Measurements from ENCODE around the gene MAGI2. TPM values are rescaled to one million over a fixed set of nuclear protein-coding genes. Genes with fewer than 3 reads are reported as not detected.

The MAGI2 gene
- total RNA-seq, 1 donor: 0.42 TPM

DNA sequence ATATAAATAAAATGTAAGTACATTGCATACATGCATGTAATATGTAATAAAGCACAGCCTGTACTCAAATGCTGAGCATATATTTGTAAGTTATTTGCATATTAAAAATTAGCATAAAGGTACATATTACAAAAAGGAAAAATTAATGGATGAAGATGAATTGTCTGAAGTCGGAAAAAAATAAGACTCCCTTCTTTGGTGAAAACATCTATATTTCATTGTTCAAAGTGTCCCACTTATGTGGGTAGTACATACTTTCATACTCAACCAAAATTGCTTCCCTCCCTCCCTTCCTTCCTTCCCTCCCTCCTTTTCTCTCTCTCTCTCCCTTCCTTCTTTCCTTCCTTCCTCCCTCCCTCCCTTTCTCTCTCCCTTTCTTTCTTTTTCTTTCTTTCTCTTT, 498.1 kb downstream of the MAGI2 start:
- no peak overlapping the region for H3K4me3 ChIP-seq (ENCODE audit: low read length)
- no peaks in the 10 kb centered on the region for H3K9me3 ChIP-seq (ENCODE audit: low read depth, low read length)

GRCh38 chr7:78953726-78954363, 499.6 kb downstream of the MAGI2 start:
- H3K4me3 ChIP-seq (ENCODE audit: low read length): no peak overlapping the region
- H3K4me1 ChIP-seq (ENCODE audit: insufficient read depth, low read length): no peaks in the 10 kb centered on the region
- H3K27me3 ChIP-seq (ENCODE audit: insufficient read depth, low read length): no peaks in the 10 kb centered on the region
- H3K9me3 ChIP-seq (ENCODE audit: low read depth, low read length): no peaks in the 10 kb centered on the region

More for the DNA sequence above, 498.1 kb downstream of the MAGI2 start:
- Histone ChIP-seq H3K27me3 (ENCODE audit: insufficient read depth, low read length) (no peaks in the 10 kb centered on the region), H3K4me1 (ENCODE audit: insufficient read depth, low read length) (no peaks in the 10 kb centered on the region)

- Histone ChIP-seq H3K9me3 (ENCODE audit: low read depth, low read length) (no peaks in the 10 kb centered on the region), H3K27me3 (ENCODE audit: insufficient read depth, low read length) (no peaks in the 10 kb centered on the region), H3K4me3 (ENCODE audit: low read length) (no peak overlapping the region), H3K4me1 (ENCODE audit: insufficient read depth, low read length) (no peaks in the 10 kb centered on the region)
Observed at GRCh38 chr7:78953090-78953489, 500.4 kb downstream of the MAGI2 start.

- Histone ChIP-seq H3K4me1 (ENCODE audit: insufficient read depth, low read length) (no peaks in the 10 kb centered on the region), H3K4me3 (ENCODE audit: low read length) (no peak overlapping the region), H3K9me3 (ENCODE audit: low read depth, low read length) (no peaks in the 10 kb centered on the region), H3K27me3 (ENCODE audit: insufficient read depth, low read length) (no peaks in the 10 kb centered on the region)
Observed at GRCh38 chr7:78939669-78940068, 513.8 kb downstream of the MAGI2 start.

- Histone ChIP-seq H3K27me3 (ENCODE audit: insufficient read depth, low read length) (no peaks in the 10 kb centered on the region), H3K9me3 (ENCODE audit: low read depth, low read length) (no peaks in the 10 kb centered on the region), H3K4me1 (ENCODE audit: insufficient read depth, low read length) (no peaks in the 10 kb centered on the region), H3K4me3 (ENCODE audit: low read length) (no peak overlapping the region)
Observed at GRCh38 chr7:78924581-78924980, 528.9 kb downstream of the MAGI2 start.

DNA sequence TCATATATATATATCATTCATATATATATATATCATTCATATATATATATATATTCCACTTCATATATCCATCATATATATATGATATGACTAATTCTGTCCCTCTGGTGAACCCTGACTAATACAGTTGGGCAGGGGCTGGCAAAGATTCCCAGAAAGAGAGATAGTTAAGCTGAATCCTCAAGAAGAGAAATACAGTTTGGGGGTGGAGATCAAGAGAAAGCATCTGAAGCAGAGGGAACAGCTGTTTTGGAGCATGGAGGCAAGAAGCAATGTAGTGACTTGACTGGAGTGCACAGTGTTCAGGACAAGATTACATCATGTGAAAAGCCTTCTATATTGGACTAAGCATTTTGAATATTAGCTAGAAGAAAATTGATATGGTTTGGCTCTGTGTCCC, 540.7 kb downstream of the MAGI2 start:
- Histone ChIP-seq H3K27me3 (ENCODE audit: insufficient read depth, low read length) (no peaks in the 10 kb centered on the region), H3K4me3 (ENCODE audit: low read length) (no peak overlapping the region), H3K9me3 (ENCODE audit: low read depth, low read length) (no peaks in the 10 kb centered on the region), H3K4me1 (ENCODE audit: insufficient read depth, low read length) (no peaks in the 10 kb centered on the region)

DNA sequence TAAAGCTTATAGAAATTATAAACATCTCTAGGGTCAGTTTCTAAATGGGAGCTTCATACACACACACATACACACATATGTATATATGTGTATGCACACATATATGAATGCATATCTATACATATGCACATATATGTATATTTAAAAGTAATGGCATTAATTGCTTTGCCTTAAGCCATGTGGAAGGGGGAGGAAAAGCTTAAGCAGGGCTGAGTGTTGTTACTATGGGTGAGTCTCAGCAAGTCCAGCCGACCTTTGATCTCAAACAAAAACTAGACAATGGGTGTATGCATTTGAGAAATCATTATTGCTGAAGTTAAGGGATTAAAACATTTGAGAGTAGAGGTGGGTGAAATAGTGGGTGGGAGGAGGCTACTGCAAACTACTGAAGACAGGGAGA, 546.7 kb downstream of the MAGI2 start:
- Histone ChIP-seq H3K27me3 (ENCODE audit: insufficient read depth, low read length) (no peaks in the 10 kb centered on the region), H3K9me3 (ENCODE audit: low read depth, low read length) (no peaks in the 10 kb centered on the region), H3K4me3 (ENCODE audit: low read length) (no peak overlapping the region), H3K4me1 (ENCODE audit: insufficient read depth, low read length) (no peaks in the 10 kb centered on the region)

DNA sequence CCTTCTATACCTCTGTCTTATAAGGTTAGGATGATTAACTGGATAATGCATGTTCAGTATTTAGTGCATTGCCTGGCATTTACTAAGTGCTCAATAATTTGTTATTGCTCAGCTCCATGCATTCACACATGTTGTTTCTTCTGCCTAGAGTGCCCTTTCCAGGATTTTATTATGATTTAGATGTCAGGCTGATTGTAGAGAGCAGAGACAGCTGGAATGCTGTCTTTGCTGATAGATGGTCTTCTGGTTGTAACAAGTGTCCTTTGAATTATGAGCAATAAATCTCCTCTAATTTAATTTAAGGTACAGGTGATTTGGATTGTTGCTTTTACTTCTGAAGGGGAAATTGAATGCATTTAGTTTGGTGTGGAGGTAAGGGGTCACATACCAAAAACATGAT, 548.0 kb downstream of the MAGI2 start:
- H3K9me3 ChIP-seq (ENCODE audit: low read depth, low read length): no peaks in the 10 kb centered on the region
- H3K4me1 ChIP-seq (ENCODE audit: insufficient read depth, low read length): no peaks in the 10 kb centered on the region
- no peak overlapping the region for H3K4me3 ChIP-seq (ENCODE audit: low read length)
- no peaks in the 10 kb centered on the region for H3K27me3 ChIP-seq (ENCODE audit: insufficient read depth, low read length)

GRCh38 chr7:78904983-78905382, 548.5 kb downstream of the MAGI2 start:
- no peaks in the 10 kb centered on the region for H3K9me3 ChIP-seq (ENCODE audit: low read depth, low read length)
- no peak overlapping the region for H3K4me3 ChIP-seq (ENCODE audit: low read length)
- H3K4me1 ChIP-seq (ENCODE audit: insufficient read depth, low read length): no peaks in the 10 kb centered on the region
- no peaks in the 10 kb centered on the region for H3K27me3 ChIP-seq (ENCODE audit: insufficient read depth, low read length)

GRCh38 chr7:78901566-78901965, 551.9 kb downstream of the MAGI2 start:
- H3K9me3 ChIP-seq (ENCODE audit: low read depth, low read length): no peaks in the 10 kb centered on the region
- H3K4me1 ChIP-seq (ENCODE audit: insufficient read depth, low read length): no peaks in the 10 kb centered on the region
- no peaks in the 10 kb centered on the region for H3K27me3 ChIP-seq (ENCODE audit: insufficient read depth, low read length)
- no peak overlapping the region for H3K4me3 ChIP-seq (ENCODE audit: low read length)

DNA sequence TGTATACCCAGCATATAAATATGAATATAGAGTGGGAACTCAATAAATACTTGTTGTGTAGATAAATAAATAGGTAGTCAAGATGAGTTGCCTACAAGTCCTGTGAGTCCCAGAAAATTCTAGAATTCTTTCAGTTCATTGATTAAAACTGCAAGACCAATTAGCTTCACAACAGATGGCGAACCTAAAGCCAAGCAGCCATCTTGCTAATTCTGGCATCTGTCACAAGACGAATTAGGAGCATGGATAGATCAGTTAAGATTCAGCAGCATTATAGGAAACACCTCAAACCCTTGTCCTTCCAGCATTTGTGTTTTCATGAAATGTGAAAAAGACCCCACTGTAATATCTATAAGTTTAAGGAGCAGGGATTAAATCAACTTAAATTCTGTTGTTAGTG, 552.7 kb downstream of the MAGI2 start:
- H3K9me3 ChIP-seq (ENCODE audit: low read depth, low read length): no peaks in the 10 kb centered on the region
- no peak overlapping the region for H3K4me3 ChIP-seq (ENCODE audit: low read length)
- no peaks in the 10 kb centered on the region for H3K4me1 ChIP-seq (ENCODE audit: insufficient read depth, low read length)
- H3K27me3 ChIP-seq (ENCODE audit: insufficient read depth, low read length): no peaks in the 10 kb centered on the region

DNA sequence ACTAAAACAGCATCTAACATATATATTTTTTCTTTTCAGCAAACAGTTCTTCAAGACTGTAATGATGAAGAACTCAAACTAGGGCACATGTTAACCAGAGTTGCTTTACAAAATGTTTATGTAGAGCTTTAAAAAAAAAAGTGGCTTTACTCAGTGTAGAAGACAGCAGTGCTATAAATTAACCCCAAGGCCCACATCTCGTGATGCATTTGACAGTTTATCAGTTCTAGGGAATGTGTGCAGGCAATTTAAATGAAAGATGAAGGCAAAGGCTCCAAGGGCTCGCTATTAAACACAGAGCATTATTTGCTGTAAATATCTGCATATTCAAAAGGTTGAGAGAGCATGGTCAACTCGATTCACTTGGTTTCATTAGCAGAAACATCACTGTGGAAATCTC, 558.1 kb downstream of the MAGI2 start:
- H3K4me3 ChIP-seq (ENCODE audit: low read length): no peak overlapping the region
- no peaks in the 10 kb centered on the region for H3K4me1 ChIP-seq (ENCODE audit: insufficient read depth, low read length)
- no peaks in the 10 kb centered on the region for H3K9me3 ChIP-seq (ENCODE audit: low read depth, low read length)
- no peaks in the 10 kb centered on the region for H3K27me3 ChIP-seq (ENCODE audit: insufficient read depth, low read length)

DNA sequence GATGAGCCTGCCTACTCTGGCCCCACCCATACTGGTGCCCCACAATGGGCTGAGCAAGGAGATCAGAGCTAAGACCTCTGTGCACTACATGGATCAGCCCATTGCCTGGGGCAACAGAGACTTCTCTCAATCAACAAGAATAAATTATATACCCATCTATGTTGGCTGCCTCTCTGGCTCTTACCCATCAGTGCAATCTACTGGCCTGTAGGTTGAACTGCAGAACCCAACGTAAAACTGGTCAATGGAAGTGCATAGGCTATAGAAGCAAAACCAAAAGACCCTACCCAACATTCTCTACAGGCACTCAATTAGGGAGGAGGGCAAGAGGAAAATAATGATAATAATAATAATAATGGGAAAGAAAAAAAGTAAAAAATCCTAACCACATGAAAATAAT, 574.3 kb downstream of the MAGI2 start:
- Histone ChIP-seq H3K9me3 (ENCODE audit: low read depth, low read length) (peaks cover 19% of the 10 kb centered on the region), H3K4me1 (ENCODE audit: insufficient read depth, low read length) (no peaks in the 10 kb centered on the region), H3K27me3 (ENCODE audit: insufficient read depth, low read length) (no peaks in the 10 kb centered on the region), H3K4me3 (ENCODE audit: low read length) (no peak overlapping the region)

DNA sequence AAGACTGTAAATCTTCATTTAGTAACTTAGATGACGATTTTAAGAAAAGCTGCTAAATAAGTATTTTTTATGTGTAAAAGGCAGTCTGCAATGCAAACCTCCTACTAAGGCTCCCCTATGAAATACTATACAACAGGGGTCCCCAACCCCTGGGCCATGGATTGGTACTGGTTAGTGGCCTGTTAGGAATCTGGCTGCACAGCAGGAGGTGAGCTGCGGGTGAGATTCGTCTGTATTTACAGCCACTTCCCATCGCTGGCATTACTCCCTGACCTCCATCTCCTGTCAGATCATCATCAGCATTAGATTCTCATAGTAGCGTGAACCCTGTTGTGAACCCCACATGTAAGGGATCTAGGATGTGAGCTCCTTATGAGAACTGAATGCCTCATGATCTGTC, 580.4 kb downstream of the MAGI2 start:
- H3K27me3 ChIP-seq (ENCODE audit: insufficient read depth, low read length): no peaks in the 10 kb centered on the region
- H3K4me1 ChIP-seq (ENCODE audit: insufficient read depth, low read length): no peaks in the 10 kb centered on the region
- no peaks in the 10 kb centered on the region for H3K9me3 ChIP-seq (ENCODE audit: low read depth, low read length)
- no peak overlapping the region for H3K4me3 ChIP-seq (ENCODE audit: low read length)

DNA sequence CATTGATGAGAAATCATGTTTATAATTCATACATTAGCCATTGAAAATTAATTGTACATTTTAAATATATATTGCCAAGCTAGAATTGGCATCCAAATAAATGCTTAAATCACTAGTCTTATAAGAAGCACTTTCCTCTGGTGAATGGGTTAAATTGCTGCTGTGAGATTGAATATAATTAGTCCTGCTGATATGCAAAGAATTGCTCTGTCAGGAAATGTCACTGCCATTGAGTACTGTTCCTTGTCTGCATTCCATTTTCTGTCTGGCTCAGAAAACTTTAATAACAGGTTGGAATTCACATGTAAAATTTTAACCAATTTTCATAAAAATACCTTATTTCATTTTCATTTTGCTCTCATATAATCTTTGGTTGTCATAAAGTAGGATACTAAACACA, 589.1 kb downstream of the MAGI2 start:
- Histone ChIP-seq H3K4me3 (ENCODE audit: low read length) (no peak overlapping the region), H3K27me3 (ENCODE audit: insufficient read depth, low read length) (no peaks in the 10 kb centered on the region), H3K4me1 (ENCODE audit: insufficient read depth, low read length) (no peaks in the 10 kb centered on the region), H3K9me3 (ENCODE audit: low read depth, low read length) (peaks cover 6% of the 10 kb centered on the region)

GRCh38 chr7:78863281-78863680, 590.2 kb downstream of the MAGI2 start:
- H3K27me3 ChIP-seq (ENCODE audit: insufficient read depth, low read length): no peaks in the 10 kb centered on the region
- H3K4me3 ChIP-seq (ENCODE audit: low read length): no peak overlapping the region
- peaks cover 6% of the 10 kb centered on the region for H3K9me3 ChIP-seq (ENCODE audit: low read depth, low read length)
- H3K4me1 ChIP-seq (ENCODE audit: insufficient read depth, low read length): no peaks in the 10 kb centered on the region
